ENCODE data around the gene EPHA1. TPM values are rescaled to one million over a fixed set of nuclear protein-coding genes. Genes with fewer than 3 reads are reported as not detected.

Gene EPHA1
- total RNA-seq, 1 donor from 2014 or later, result 4.7 TPM

GRCh38 chr7:143398616-143399015 is 10.0 kb downstream of the EPHA1 start:
- no peak for DNase-seq
- H3K9me3 Mint-ChIP-seq (ENCODE audit: unreplicated experiment), result peaks cover 8% of the 10 kb centered on the region
- peaks cover 10% of the 10 kb centered on the region for H3K27me3 Mint-ChIP-seq (ENCODE audit: unreplicated experiment)
- H3K4me1 Mint-ChIP-seq (ENCODE audit: low read depth, unreplicated experiment), result no peaks in the 10 kb centered on the region
- no peak overlapping the region for H3K4me3 Mint-ChIP-seq (ENCODE audit: unreplicated experiment)
- no peak for TF ChIP-seq CTCF (IDR thresholded peaks at IDR 0.05; ENCODE audit: partially characterized antibody, unreplicated experiment)
- no peaks in the 10 kb centered on the region for H3K36me3 Mint-ChIP-seq (ENCODE audit: unreplicated experiment)
- no peak overlapping the region for H3K27ac Mint-ChIP-seq (ENCODE audit: unreplicated experiment)

- H3K4me1 Mint-ChIP-seq (ENCODE audit: low read depth, unreplicated experiment), result no peaks in the 10 kb centered on the region
- no peaks in the 10 kb centered on the region for H3K36me3 Mint-ChIP-seq (ENCODE audit: unreplicated experiment)
- H3K27me3 Mint-ChIP-seq (ENCODE audit: unreplicated experiment), result peaks cover 10% of the 10 kb centered on the region
- DNase-seq, result no peak
- TF ChIP-seq CTCF (IDR thresholded peaks at IDR 0.05; ENCODE audit: partially characterized antibody, unreplicated experiment), result no peak
- no peak overlapping the region for H3K27ac Mint-ChIP-seq (ENCODE audit: unreplicated experiment)
- H3K9me3 Mint-ChIP-seq (ENCODE audit: unreplicated experiment), result peaks cover 8% of the 10 kb centered on the region
- H3K4me3 Mint-ChIP-seq (ENCODE audit: unreplicated experiment), result no peak overlapping the region
Observed at GRCh38 chr7:143397710-143398530, 10.7 kb downstream of the EPHA1 start.

GRCh38 chr7:143396625-143397556 is 11.8 kb downstream of the EPHA1 start:
- DNase-seq, result no peak
- Mint-ChIP-seq H3K9me3 (ENCODE audit: unreplicated experiment) (peaks cover 8% of the 10 kb centered on the region), H3K4me3 (ENCODE audit: unreplicated experiment) (peak overlapping the region; percentile 34), H3K4me1 (ENCODE audit: low read depth, unreplicated experiment) (no peaks in the 10 kb centered on the region), H3K27me3 (ENCODE audit: unreplicated experiment) (peaks cover 10% of the 10 kb centered on the region), H3K36me3 (ENCODE audit: unreplicated experiment) (no peaks in the 10 kb centered on the region), H3K27ac (ENCODE audit: unreplicated experiment) (peak overlapping the region; percentile 38)
- TF ChIP-seq CTCF (IDR thresholded peaks at IDR 0.05; ENCODE audit: partially characterized antibody, unreplicated experiment), result no peak

GRCh38 chr7:143396182-143396581 is 12.5 kb downstream of the EPHA1 start:
- no peak for DNase-seq
- Mint-ChIP-seq H3K9me3 (ENCODE audit: unreplicated experiment) (peaks cover 8% of the 10 kb centered on the region), H3K27ac (ENCODE audit: unreplicated experiment) (no peak overlapping the region), H3K36me3 (ENCODE audit: unreplicated experiment) (no peaks in the 10 kb centered on the region), H3K4me1 (ENCODE audit: low read depth, unreplicated experiment) (no peaks in the 10 kb centered on the region), H3K4me3 (ENCODE audit: unreplicated experiment) (no peak overlapping the region), H3K27me3 (ENCODE audit: unreplicated experiment) (peaks cover 10% of the 10 kb centered on the region)
- TF ChIP-seq CTCF (IDR thresholded peaks at IDR 0.05; ENCODE audit: partially characterized antibody, unreplicated experiment), result no peak

All from glutamatergic neuron (in vitro differentiated cells).